PFSK-1 (cell line): ENCODE results near the gene NEUROG1.

Experiments
- FOXP2 ChIP-seq: optimal IDR thresholded peaks from 2 replicates; pipeline ENCODE3; 2011; ENCODE audit warnings: borderline replicate concordance, control low read depth, inconsistent platforms; ENCODE audit not compliant: insufficient read depth; ENCODE audit errors: extremely low read length, extremely low read depth
- POLR2AphosphoS5 ChIP-seq: IDR thresholded peaks from 2 replicates; pipeline ENCODE4 v1.6.1; 2012; ENCODE audit warnings: low read depth, mild to moderate bottlenecking, control low read depth, low read length, moderate library complexity
- SIN3A ChIP-seq: IDR thresholded peaks from 2 replicates; pipeline ENCODE4 v1.6.1; 2012; ENCODE audit warnings: mild to moderate bottlenecking, low read length, moderate library complexity, borderline replicate concordance; ENCODE audit not compliant: insufficient read depth
- TAF1 ChIP-seq: IDR thresholded peaks from 2 replicates; pipeline ENCODE4 v1.6.1; 2012; ENCODE audit warnings: low read length, control low read depth, borderline replicate concordance; ENCODE audit not compliant: insufficient read depth
- TF ChIP-seq, protein P1 (sequence below), 2 experiments: IDR thresholded peaks; 2 replicates each; pipeline versions ENCODE4 v1.6.1 to v1.8.0; 2011 to 2012; ENCODE audit warnings: low read depth in 2 of 2, low read length in 2 of 2, control low read depth in 1 of 2, inconsistent platforms in 1 of 2, mild to moderate bottlenecking in 1 of 2, moderate library complexity in 1 of 2; ENCODE audit not compliant: insufficient read depth in 1 of 2

The NEUROG1 gene

DNA sequence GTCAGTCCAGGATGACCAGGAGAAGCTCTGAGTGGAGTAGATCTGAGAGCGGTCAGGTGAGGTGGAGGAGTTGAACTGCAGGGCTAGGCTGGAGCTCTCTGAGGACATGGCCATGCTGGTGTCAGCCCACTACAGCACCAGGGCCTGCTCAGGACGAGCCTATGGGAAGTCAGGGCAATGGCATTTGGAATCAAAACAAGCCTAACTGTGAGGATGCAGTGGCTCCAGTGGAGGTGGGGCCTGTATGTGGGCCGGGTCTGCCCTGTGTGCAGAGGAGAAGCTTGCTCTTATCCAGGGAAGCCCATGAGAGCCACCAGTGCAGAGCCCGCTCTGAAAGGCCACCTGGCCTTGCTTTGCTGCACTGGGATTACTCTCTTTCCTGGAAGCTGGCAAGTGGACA lies 31.9 kb upstream of the NEUROG1 start:
- TF ChIP-seq FOXP2 = no peak
- TF ChIP-seq, protein P1, sequence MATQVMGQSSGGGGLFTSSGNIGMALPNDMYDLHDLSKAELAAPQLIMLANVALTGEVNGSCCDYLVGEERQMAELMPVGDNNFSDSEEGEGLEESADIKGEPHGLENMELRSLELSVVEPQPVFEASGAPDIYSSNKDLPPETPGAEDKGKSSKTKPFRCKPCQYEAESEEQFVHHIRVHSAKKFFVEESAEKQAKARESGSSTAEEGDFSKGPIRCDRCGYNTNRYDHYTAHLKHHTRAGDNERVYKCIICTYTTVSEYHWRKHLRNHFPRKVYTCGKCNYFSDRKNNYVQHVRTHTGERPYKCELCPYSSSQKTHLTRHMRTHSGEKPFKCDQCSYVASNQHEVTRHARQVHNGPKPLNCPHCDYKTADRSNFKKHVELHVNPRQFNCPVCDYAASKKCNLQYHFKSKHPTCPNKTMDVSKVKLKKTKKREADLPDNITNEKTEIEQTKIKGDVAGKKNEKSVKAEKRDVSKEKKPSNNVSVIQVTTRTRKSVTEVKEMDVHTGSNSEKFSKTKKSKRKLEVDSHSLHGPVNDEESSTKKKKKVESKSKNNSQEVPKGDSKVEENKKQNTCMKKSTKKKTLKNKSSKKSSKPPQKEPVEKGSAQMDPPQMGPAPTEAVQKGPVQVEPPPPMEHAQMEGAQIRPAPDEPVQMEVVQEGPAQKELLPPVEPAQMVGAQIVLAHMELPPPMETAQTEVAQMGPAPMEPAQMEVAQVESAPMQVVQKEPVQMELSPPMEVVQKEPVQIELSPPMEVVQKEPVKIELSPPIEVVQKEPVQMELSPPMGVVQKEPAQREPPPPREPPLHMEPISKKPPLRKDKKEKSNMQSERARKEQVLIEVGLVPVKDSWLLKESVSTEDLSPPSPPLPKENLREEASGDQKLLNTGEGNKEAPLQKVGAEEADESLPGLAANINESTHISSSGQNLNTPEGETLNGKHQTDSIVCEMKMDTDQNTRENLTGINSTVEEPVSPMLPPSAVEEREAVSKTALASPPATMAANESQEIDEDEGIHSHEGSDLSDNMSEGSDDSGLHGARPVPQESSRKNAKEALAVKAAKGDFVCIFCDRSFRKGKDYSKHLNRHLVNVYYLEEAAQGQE (IDR thresholded peaks at IDR 0.05; ENCODE audit: insufficient read depth in 1 of 2, low read depth in 2 of 2, low read length in 2 of 2) = no peak
- TF ChIP-seq TAF1 = no peak
- TF ChIP-seq POLR2AphosphoS5 = no peak
- no peak for TF ChIP-seq SIN3A

GRCh38 chr5:135566422-135567400 lies 30.9 kb upstream of the NEUROG1 start:
- TF ChIP-seq, protein P1 (IDR thresholded peaks at IDR 0.05; ENCODE audit: insufficient read depth in 1 of 2, low read depth in 2 of 2, low read length in 2 of 2) = no peak
- no peak for TF ChIP-seq SIN3A
- TF ChIP-seq TAF1 = no peak
- no peak for TF ChIP-seq FOXP2
- no peak for TF ChIP-seq POLR2AphosphoS5

- TF ChIP-seq POLR2AphosphoS5 (no peak), FOXP2 (no peak), TAF1 (no peak), SIN3A (no peak)
- TF ChIP-seq, protein P1 (IDR thresholded peaks at IDR 0.05; ENCODE audit: insufficient read depth in 1 of 2, low read depth in 2 of 2, low read length in 2 of 2) = no peak
Measured at GRCh38 chr5:135565725-135566421, 30.1 kb upstream of the NEUROG1 start.

DNA sequence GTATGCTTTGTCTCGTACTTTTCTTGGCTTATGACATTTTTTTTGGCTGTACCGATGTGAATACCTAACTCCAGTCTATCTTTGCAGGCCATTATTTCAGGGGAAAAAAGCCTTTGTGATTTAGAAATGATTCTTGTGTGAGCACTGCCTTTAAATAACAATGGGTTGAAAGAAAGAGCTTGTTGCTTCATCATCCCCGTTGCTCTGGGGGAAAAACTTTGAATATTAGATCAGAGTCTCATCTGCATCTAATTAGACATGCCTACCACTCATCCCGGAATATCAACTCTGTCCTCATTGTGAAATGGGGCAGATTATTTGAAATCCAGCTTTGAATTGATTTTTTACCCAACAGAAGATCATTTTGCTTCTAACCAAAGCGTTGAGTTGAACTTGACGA lies 29.5 kb upstream of the NEUROG1 start:
- no peak for TF ChIP-seq SIN3A
- TF ChIP-seq TAF1 = no peak
- TF ChIP-seq, protein P1 (IDR thresholded peaks at IDR 0.05; ENCODE audit: insufficient read depth in 1 of 2, low read depth in 2 of 2, low read length in 2 of 2) = no peak
- no peak for TF ChIP-seq POLR2AphosphoS5
- TF ChIP-seq FOXP2 = no peak
